Adrenal gland (tissue), 12 donors: ENCODE data around the gene DRAM1. TPM values are rescaled to one million over a fixed set of nuclear protein-coding genes. Genes with fewer than 3 reads are reported as not detected.

Experiments
- DNase-seq, 7 donors: peaks; one replicate each; pipeline ENCODE4 v3.0.0-alpha.2; 2019 to 2020
- H3K27ac ChIP-seq, 5 donors: fragments of 200-600 bp; sonication (generic) in 4 of 5; 1 replicate in 3 of 5; 2 replicates in 2 of 5; pipeline versions ENCODE4 v1.5.1 to v1.8.0; 2016 to 2020; ENCODE audit warnings: mild to moderate bottlenecking in 1 of 5
- H3K27me3 ChIP-seq: fragments of 200-600 bp; 2 replicates; pipeline ENCODE4 v1.8.0; 2021
- H3K36me3 ChIP-seq, 2 donors: fragments of 200-600 bp; replicated peaks in 1 of 2; 1 replicate in 1 of 2; 2 replicates in 1 of 2; pipeline versions ENCODE4 v1.5.1 to v1.8.0; 2018 to 2022
- H3K4me1 ChIP-seq, 2 donors: fragments of 200-600 bp; replicated peaks in 1 of 2; 1 replicate in 1 of 2; 2 replicates in 1 of 2; pipeline versions ENCODE4 v1.5.1 to v1.8.0; 2018 to 2021
- H3K4me3 ChIP-seq, 4 donors: fragments of 200-600 bp; sonication (generic) in 3 of 4; one replicate each; pipeline ENCODE4 v1.5.1; 2016 to 2018
- H3K9me3 ChIP-seq, 3 donors: fragments of 200-600 bp; sonication (generic) in 1 of 3; replicated peaks in 1 of 3; 1 replicate in 2 of 3; 2 replicates in 1 of 3; pipeline versions ENCODE4 v1.5.1 to v1.8.0; 2016 to 2021
- POLR2A ChIP-seq, 2 donors: fragments of 450-650 bp; IDR thresholded peaks; one replicate each; pipeline ENCODE4 v1.6.1; 2017; ENCODE audit warnings: antibody characterized with exemption in 2 of 2, mild to moderate bottlenecking in 2 of 2, moderate library complexity in 1 of 2
- WGBS, 4 donors: extraction: QIAGEN DNeasy Blood & Tissue Kit in 2 of 4; methylation state at CpG; one replicate each; pipeline versions ENCODE4 v1.1.5 to v1.1.7; 2013 to 2017; 5-methylcytosine and 5-hydroxymethylcytosine counted together
- intact Hi-C, 2 donors: fragments of 100-400 bp; cut with DNase I; formaldehyde crosslinking; loops; one replicate each; pipeline versions ENCODE4 v1.14.1 to v1.15.0; 2022 to 2023
- polyA plus RNA-seq, 3 donors: library from polyadenylated mRNA; stranded (reverse); fragments of 200-250 nt in 2 of 3; fragments of 350-450 nt in 1 of 3; fragmentation: Illumina TruSeq in 1 of 3; extraction: RNeasy Lipid Tissue Mini Kit (QIAGEN cat#74804) in 1 of 3; gene quantifications; one replicate each; pipeline ENCODE4 v1.2.3, GENCODE V29; 2013 to 2014
- total RNA-seq, 9 donors: library from RNA; depleted of rRNA in 4 of 9; stranded (reverse); fragments of >200 nt in 4 of 9; fragments of 120-200 nt in 1 of 9; fragmentation: NEBNext Ultra II Directional in 1 of 9; extraction: Animal tissue kit (Norgen Biotek cat#: 25700) in 1 of 9; gene quantifications; one replicate each; pipeline versions ENCODE4 v1.1.0 to v1.2.4, GENCODE V29; 2013 to 2023
- TF ChIP-seq, protein P1 (sequence below), 6 experiments: fragments of 450-650 bp in 4 of 6; fragments of 200-600 bp in 2 of 6; sonication (generic) in 1 of 6; IDR thresholded peaks; 1 replicate in 5 of 6; 2 replicates in 1 of 6; pipeline versions ENCODE4 v1.5.1 to v1.8.0; 2016 to 2021; ENCODE audit warnings: antibody characterized with exemption in 6 of 6, mild to moderate bottlenecking in 2 of 6, moderate library complexity in 1 of 6
- donor health status: healthy with polysubstance abuse.
- donor health status: Bipolar disorder and iron deficiency.
- donor health status: DM: yes; HTN: yes; CAD: no.
- donor health status: DM: no; HTN: no; CAD: no.
- donor health status: DM: no; HTN: no; CAD: no.
- donor health status: DM: yes; HTN: yes; CAD: no.

Gene DRAM1
- total and polyA plus RNA-seq, 12 donors = 4.3 to 46.4 (median 29.0) TPM

DNA sequence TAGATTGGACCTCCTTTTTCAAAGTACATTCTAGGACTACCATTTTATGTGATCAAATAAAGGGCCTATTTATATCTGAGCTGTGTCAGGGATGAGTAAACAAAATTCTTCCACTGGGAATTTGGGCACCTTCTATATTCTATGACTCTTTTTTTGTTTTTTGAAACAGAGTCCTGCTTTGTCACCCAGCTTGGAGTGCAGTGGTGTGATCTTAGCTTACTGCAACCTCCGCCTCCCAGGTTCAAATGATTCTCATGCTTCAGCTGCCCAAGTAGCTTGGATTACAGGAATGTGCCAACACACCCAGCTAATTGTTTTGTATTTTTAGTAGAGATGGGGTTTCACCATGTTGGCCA lies 64.8 kb downstream of the DRAM1 start:
- no peak for DNase-seq

GRCh38 chr12:101945369-101946232 lies 68.2 kb downstream of the DRAM1 start:
- DNase-seq = no peak
- Histone ChIP-seq H3K9me3 (no peaks in the 10 kb centered on the region), H3K36me3 (no peaks in the 10 kb centered on the region), H3K27ac (no peak overlapping the region), H3K4me3 (no peak overlapping the region), H3K27me3 (no peaks in the 10 kb centered on the region), H3K4me1 (no peaks in the 10 kb centered on the region)
- WGBS, 4 donors = 68 to 78% (median 72%) methylated on average over 15 of the region's 15 CpGs
- intact Hi-C loops = no loop called here
- TF ChIP-seq, protein P1, sequence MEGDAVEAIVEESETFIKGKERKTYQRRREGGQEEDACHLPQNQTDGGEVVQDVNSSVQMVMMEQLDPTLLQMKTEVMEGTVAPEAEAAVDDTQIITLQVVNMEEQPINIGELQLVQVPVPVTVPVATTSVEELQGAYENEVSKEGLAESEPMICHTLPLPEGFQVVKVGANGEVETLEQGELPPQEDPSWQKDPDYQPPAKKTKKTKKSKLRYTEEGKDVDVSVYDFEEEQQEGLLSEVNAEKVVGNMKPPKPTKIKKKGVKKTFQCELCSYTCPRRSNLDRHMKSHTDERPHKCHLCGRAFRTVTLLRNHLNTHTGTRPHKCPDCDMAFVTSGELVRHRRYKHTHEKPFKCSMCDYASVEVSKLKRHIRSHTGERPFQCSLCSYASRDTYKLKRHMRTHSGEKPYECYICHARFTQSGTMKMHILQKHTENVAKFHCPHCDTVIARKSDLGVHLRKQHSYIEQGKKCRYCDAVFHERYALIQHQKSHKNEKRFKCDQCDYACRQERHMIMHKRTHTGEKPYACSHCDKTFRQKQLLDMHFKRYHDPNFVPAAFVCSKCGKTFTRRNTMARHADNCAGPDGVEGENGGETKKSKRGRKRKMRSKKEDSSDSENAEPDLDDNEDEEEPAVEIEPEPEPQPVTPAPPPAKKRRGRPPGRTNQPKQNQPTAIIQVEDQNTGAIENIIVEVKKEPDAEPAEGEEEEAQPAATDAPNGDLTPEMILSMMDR (IDR thresholded peaks at IDR 0.05) = no peak
- TF ChIP-seq POLR2A (IDR thresholded peaks at IDR 0.05) = no peak

More for the DNA sequence above, 64.8 kb downstream of the DRAM1 start:
- Histone ChIP-seq H3K27ac (no peak overlapping the region), H3K4me3 (no peak overlapping the region), H3K9me3 (no peaks in the 10 kb centered on the region), H3K27me3 (no peaks in the 10 kb centered on the region), H3K4me1 (peaks cover 0 to 4% of the 10 kb centered on the region in 2 donors), H3K36me3 (no peaks in the 10 kb centered on the region)
- TF ChIP-seq, protein P1 (IDR thresholded peaks at IDR 0.05) = no peak
- TF ChIP-seq POLR2A (IDR thresholded peaks at IDR 0.05) = no peak
- intact Hi-C loops = no loop called here
- 93 to 100% (median 96%) methylated on average over 1 of the region's 1 CpG for WGBS, 4 donors

GRCh38 chr12:101946233-101946611 lies 68.8 kb downstream of the DRAM1 start:
- Histone ChIP-seq H3K4me1 (no peaks in the 10 kb centered on the region), H3K27ac (no peak overlapping the region), H3K36me3 (no peaks in the 10 kb centered on the region), H3K27me3 (no peaks in the 10 kb centered on the region), H3K9me3 (no peaks in the 10 kb centered on the region), H3K4me3 (no peak overlapping the region)
- TF ChIP-seq POLR2A (IDR thresholded peaks at IDR 0.05) = no peak
- TF ChIP-seq, protein P1 (IDR thresholded peaks at IDR 0.05) = no peak
- no peak for DNase-seq
- WGBS, 4 donors = 82 to 100% (median 87%) methylated on average over 1 of the region's 1 CpG
- intact Hi-C loops = no loop called here

DNA sequence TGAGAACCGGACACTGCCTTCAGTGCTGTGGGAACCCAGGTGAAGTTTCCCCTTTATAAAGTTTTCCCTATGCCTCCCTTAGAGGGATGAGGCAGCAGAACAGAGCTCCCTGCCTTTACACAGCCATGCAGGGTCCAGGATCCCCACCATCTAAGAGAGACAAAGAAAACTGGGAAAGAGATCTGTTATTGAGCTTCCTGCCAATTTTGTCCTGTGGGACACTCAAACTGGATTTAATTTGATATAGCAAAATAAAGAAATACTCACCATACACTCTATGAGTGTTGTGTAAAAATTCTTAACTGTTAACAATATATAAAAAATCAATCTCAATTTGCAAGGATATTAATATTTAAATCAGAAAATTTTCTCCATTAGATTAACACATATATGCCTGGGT lies 69.9 kb downstream of the DRAM1 start:
- no peaks in the 10 kb centered on the region for H3K4me1 ChIP-seq
- TF ChIP-seq, protein P1 (IDR thresholded peaks at IDR 0.05) = no peak
- no peak for TF ChIP-seq POLR2A (IDR thresholded peaks at IDR 0.05)
- H3K27me3 ChIP-seq = no peaks in the 10 kb centered on the region
- no peaks in the 10 kb centered on the region for H3K36me3 ChIP-seq
- WGBS, 4 donors = 79 to 96% (median 89%) methylated on average over 1 of the region's 1 CpG
- intact Hi-C loops = no loop called here
- H3K9me3 ChIP-seq = no peaks in the 10 kb centered on the region
- H3K27ac ChIP-seq = no peak overlapping the region
- no peak for DNase-seq
- H3K4me3 ChIP-seq = no peak overlapping the region
